Medulla oblongata (tissue), 1 donor: ENCODE data around the gene TMTC1.
A peak's percentile ranks its signal among the peaks of the same experiment; 100 is the strongest.

Experiments
- DNase-seq: peaks from one replicate; pipeline ENCODE4 v3.0.0-alpha.2; 2015; ENCODE audit errors: extremely low spot score

The TMTC1 gene

DNA sequence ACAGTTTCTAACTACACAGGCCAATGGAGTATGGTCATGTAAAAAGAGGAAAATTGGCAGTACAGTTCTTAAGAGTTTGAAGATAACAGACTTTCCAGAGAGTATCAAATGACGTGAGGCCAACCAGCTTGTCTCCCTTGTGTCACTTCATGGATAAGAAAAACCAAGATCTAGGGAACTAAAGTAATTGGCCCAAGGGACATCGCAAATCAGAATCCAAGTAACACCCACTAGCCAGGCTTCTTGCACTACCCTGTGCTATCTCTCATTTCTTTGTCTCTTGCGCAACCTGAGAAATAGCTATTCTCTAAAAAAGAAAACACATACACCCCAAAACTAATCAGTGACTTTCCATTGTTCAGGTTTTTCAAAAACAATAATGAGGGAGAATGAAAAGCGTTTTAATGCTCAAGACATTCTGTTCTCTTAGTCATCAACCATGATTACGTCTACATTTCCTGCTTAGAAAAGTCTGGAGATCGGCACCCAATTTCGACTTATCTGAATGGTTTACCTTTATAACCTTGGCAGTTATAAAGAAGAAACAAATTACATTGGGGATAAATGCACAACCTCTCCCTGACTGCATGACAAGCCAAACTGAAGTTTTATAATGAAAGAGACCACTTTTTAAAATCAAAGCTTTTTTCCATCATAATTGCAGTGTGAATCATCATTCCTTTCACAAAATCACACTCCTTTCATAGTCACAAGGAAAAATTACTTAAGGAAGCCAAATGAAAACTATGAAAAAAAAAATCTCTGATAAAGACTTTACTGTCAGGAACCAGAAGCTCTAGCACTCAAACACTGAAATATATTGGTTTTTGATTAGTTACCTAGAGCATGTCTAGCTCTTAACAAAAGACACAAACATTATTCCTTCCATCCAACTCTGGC is 42.1 kb downstream of the TMTC1 start:
- no peak for DNase-seq

GRCh38 chr12:29739279-29739991 is 44.3 kb downstream of the TMTC1 start:
- no peak for DNase-seq

DNA sequence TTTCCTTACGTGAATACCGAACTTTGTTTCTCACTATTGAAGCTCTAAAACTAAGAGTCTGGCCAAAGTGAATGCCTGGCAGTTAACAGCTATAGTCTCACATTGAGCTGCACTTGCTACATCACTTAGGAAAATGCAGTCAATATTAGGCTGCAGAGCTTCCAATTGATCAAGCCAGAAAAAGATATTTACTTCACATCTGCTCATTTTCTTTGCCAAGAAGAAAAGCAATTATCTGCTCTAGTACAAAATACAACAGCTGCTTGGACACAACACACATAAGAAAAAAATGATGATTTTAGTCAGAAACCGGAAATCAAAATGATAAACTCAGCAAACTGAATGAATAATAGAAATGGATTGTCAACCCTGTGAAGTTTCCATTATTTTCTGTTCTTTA is 45.4 kb downstream of the TMTC1 start:
- DNase-seq: no peak

DNA sequence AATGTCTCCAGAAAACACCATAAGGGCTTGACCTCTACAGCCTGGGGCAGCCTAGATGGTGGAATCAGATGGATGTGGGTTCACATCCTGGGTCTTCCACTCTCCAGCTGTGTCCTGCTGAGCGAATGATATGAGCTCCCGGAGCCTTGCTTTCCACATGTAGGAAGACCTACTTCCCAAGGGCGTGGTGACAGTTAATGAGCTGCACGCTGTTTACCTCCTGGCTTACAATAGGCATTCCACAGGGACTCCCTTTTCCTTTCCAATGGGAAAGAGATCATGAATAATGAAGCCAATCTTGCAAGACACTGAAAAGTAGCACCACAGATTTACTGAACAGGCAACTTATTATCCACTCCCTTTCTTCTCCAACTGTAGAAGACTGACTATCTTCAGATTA is 46.1 kb downstream of the TMTC1 start:
- DNase-seq: no peak

GRCh38 chr12:29735604-29736003 is 48.1 kb downstream of the TMTC1 start:
- no peak for DNase-seq

GRCh38 chr12:29734734-29735133 is 49.0 kb downstream of the TMTC1 start:
- DNase-seq: no peak

DNA sequence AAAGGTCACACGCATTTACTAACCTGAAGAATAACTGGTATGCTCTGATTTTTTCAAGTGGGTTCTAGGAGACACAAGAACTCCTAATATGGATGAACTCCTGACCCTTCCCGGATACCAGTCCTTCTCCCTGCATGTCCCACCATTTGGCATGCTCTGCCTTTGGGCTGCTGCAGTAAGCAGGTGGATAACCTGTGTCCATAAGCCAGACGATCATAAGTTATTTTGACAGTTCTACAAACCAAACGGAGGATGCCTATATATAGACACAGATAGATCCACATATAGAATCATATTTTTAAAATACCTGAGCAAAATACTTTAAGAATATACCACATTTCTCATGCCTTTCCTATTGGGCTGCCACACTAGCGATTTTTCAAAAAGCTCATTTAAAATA is 49.4 kb downstream of the TMTC1 start:
- no peak for DNase-seq

GRCh38 chr12:29733501-29733900 is 50.2 kb downstream of the TMTC1 start:
- no peak for DNase-seq

DNA sequence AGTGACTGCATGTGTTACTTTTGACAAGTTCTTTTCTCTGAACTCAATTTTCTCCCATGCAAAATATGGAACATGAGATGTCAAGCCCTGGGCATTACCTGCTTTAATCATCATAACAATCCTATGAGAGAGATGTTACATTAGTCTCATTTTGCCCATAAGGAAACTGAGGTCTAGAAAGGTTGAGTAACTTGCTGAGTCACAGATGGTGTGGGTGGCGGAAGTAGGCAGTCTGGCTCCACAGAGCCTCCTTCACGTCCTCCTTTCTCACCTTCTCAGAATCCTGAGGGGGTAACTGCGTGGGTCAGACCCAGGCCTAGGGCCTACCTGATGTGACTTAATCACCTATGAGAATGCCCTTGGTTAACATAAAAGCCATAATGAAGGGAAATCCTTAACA is 50.7 kb downstream of the TMTC1 start:
- DNase-seq: no peak

DNA sequence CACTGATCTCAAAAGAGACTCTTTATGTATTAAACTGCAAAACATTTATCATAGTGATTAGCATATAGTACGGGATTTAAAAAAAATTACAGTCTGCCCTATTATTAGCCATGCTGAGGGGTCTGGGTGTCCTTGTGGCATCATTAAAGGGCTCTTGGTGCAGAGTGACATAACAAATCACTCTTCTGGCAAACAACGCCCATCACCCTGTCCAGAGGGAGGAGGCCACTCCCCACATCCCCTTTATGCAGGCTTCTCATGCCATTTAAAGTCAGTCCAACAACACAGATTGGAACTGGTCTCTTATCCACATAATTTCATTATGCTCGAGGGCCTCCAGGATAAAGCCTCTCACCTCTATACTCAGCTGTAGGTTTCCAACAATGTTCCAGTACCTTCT is 51.1 kb downstream of the TMTC1 start:
- DNase-seq: no peak

- DNase-seq: no peak
Observed at GRCh38 chr12:29732191-29732590, 51.6 kb downstream of the TMTC1 start.

- no peak for DNase-seq
Observed at GRCh38 chr12:29731591-29731990, 52.2 kb downstream of the TMTC1 start.

- DNase-seq: no peak
Observed at GRCh38 chr12:29730481-29730880, 53.3 kb downstream of the TMTC1 start.

DNA sequence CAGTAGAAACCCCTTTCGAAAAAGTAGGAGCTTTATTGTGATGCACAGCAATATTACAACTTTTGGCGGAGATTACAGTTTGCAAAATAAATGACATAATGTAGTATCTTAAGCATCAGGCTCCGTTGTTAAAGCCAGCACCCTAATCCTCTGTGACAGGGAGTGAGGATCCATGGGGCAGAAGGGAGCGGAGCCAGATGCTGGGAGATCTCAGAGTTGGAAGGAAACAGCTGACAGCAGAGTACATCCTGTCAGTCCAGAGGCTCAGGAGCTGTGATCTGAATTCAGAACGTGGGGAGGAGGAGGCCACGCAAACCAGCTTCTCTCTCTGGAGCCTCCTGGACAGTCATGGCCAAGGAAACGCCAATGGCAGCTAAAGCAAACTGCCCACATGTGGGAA is 55.7 kb downstream of the TMTC1 start:
- no peak for DNase-seq

DNA sequence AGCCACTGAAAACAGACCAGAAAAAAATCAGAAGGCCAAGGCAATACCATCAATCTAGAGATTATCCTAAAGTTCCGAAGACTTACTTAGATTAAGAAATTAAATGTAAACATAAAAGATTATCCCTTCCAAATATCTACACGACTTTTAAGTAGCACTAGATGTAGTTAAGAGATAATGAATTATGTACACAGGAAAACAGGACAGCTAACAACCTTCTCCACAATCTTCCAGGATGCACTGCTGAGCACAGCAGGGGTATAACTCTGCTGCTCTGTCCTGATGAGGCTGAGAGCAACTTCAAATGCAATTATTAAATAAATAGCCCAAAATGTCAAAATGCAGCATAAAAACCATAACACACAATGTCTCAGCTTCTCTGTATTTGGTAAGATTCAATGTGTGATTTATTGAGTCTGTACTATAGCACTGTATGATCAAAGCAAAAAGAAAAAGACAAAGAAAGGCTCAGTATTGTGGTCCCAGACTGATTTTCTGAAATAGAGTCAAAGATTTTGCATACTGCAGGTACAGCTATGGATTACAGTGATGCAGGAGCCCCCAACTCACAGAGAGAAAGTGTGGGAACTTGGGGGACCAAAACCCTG is 56.9 kb downstream of the TMTC1 start:
- DNase-seq: no peak

- DNase-seq: peak; percentile 17
Observed at GRCh38 chr12:29726321-29726692, 57.4 kb downstream of the TMTC1 start.

DNA sequence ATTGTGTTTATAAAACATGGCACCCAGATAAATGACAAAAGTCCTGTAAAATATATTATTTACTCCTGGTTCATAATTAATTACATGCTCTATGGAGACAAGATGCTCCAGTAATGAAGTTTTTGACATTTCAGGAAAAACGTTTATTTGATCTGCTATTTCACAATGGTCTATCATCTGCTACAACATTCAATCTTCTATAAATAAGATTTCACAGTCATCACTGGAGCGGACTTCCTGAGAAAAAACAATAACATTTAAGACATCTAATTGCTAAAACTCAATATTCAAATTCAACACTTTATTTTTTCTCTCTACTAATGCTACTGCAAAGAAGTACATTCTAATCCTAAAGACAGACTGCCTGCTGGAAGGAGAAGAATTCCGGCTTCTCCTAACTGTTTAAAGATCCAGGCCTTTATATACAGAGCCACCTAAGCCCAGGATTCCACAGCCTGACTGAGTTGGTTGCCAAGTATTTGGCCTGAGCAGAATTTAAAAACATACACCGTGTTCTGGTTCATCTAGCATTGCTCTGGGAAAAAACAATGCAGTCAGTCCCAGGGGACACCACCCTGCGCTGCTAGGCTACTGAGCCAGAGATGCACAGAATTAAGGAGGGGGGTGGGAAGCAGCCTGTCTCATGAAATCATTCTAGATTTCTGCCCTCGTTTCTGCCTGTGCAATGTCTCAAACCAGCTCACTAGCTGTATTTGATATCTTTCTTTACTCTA is 58.0 kb downstream of the TMTC1 start:
- peak; percentile 48 for DNase-seq

- no peak for DNase-seq
Observed at GRCh38 chr12:29722164-29722563, 61.6 kb downstream of the TMTC1 start.

GRCh38 chr12:29719381-29719780 is 64.4 kb downstream of the TMTC1 start:
- DNase-seq: no peak

DNA sequence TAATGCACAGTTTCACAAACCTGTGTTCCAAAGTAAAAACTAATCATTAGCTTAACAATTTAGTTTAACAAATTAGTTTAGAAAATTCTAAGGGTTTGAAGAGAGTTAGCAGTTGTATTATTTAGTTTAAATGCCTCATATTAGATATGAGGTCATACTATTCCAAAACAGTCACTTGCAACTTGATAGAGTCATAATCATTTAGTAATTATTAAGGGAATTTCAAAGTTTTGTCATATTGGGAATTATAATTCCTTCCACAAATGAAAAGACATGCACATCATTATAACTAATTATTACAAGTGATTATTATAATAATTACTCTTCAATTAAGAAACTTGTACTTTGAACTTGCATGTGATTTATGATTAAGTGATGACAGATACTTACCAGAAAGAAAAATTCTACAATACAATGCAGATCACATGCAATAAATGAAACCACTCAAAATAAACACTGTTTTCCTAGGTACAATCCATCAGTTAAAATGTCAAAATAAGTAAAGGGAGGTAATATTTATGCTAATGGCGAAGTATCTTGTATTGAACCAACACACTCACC is 66.1 kb downstream of the TMTC1 start:
- DNase-seq: no peak

GRCh38 chr12:29714966-29715365 is 68.8 kb downstream of the TMTC1 start:
- DNase-seq: no peak

DNA sequence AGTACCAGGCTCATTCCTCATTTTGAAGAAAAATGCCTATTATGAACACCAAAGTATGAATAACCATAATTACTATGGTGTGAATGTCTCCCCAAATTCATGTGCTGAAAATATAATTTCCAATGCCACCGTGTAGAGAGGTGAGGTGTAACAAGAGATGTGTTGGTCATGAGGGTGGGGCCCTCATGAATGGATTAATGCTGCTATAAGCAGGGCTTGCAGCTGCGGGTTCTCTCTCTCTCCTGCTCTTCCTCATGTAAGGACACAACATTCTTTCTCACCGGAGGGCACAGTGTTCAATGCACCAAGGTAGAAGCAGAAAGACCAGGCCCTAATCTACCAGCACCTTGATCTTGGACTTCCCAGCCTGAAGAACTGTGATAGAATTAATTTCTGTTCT is 70.0 kb downstream of the TMTC1 start:
- no peak for DNase-seq
